HG03521 (cell line): ENCODE measurements around the gene CCDC159.
"Not testable (repeated sequence)": the region's sequence is repeated elsewhere in the genome, so short reads cannot be mapped to it uniquely, and the experiment has no call there.

Experiments used
- ATAC-seq: cut with Tn5 transposase; IDR thresholded peaks from one replicate; pipeline ENCODE4 v1.9.1; 2021; ENCODE audit warnings: mild to moderate bottlenecking, moderate library complexity; ENCODE audit not compliant: unreplicated experiment

The CCDC159 gene

DNA sequence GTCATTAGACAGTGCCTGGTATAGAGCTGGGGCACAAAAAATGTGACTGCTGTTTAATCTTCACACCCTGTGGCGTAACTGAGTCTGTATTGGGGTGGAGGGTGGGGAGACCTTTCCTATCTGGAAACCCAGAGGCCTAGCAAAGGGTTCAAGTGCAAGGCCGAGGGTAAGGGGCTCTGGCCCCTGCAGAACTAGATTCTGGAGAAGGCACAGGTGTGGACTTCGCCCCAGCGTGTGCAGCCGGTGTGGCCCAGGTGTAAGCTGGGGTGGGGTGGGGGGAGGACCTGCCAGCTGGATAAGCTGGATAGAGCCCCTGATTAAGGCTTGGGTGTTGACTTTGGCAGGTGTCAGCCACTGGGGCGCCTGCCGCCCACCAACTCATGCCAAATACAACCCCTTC lies 8.2 kb upstream of the CCDC159 start:
- ATAC-seq: no peak

- no peak for ATAC-seq
These were observed 7.6 kb upstream of the CCDC159 start for GRCh38 chr19:11338569-11339253.

- ATAC-seq: peak; percentile 71
These were observed 6.8 kb upstream of the CCDC159 start, which contains the start of gene RAB3D for GRCh38 chr19:11339254-11340098. RAB3D (minus strand) TSS chr19:11339657; CDS start chr19:11337399, 2,258 bp downstream.

DNA sequence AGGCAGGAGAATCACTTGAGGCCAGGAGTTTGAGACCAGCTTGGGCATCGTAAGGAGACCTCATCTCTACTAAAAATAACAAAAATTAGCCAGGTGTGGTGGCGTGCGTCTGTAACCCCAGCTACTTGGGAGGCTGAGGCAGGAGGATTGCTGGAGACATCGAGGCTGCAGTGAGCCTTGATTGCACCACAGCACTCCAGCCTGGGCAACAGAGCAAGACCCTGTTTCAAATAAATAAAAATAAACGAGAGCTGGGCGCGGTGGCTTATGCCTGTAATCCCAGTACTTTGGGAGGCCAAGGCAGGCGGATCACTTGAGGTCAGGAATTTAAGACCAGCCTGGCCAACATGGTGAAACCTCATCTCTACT lies 6.2 kb upstream of the CCDC159 start:
- ATAC-seq: not testable (repeated sequence)

DNA sequence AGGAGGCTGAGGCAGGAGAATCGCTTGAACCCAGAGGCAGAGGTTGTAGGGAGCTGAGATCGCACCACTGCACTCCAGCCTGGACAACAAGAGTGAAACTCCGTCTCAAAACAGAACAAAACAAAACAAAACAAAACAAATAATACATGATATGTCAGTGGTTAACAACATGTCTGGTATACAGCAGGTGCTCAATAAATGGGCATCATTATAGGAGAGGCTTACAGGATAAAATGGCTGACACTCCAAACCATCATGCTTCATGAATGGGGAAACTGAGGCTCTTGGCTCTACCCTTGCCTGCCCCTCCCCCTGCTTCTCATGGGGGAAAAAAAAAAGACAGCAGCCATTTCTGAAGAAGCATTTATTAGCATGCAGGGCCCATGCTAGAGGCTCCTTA lies 3.9 kb upstream of the CCDC159 start:
- no peak for ATAC-seq

DNA sequence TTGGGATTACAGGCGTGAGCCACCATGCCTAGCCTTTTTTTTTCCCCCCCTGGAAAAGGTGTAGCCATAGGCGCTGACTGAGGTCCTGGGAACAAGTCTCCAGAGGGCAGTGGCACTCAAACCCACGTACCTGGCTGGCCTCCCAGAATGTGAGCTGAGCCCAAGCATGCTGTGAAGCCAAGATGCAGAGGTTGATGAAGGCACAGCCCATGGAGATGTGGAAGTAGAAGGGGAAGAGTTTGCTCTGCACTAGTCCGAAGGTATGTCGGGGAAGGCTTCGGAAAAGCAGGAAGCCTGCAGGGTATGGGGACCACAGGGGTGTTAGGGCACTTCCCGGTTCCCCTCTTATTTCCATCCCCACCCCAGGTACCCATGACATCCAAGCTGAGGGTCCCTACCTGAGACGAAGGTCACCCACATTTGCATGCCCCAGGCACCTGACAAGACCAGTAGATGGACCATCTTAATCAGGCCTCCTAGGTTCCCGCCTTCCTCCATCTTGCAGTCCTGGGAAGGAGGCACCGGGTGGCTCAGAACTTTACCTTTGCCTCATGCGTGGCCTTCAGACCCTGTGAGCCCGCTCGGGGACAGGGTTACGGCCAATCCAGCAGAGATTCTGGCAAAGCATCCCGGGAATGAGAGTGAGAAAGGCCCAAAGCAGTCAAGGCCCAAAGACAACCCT lies 1.1 kb upstream of the CCDC159 start:
- no peak for ATAC-seq

DNA sequence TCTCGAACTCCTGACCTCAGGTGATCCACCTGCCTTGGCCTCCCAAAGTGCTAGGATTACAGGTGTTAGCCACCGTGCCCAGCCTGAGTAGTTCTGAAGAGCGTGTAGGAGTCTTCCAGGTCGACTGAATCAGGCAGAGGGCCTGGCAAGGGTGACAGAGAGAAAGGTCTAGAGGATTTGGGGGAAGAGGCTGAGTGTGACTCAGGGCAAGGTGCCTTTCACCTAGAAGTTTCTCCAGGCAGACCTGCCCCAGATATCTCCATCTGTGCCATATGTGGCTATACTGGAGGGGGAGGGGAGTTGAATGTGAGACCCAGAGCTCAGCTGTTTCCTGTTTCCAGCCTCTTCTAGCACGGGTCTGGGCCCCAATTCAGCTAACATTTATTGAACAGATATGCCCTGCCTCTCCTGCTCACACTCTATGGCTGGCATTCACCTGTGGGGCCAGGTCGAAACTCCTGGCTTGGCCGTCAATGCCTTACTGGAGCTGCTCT lies 1.3 kb downstream of the CCDC159 start:
- no peak for ATAC-seq

DNA sequence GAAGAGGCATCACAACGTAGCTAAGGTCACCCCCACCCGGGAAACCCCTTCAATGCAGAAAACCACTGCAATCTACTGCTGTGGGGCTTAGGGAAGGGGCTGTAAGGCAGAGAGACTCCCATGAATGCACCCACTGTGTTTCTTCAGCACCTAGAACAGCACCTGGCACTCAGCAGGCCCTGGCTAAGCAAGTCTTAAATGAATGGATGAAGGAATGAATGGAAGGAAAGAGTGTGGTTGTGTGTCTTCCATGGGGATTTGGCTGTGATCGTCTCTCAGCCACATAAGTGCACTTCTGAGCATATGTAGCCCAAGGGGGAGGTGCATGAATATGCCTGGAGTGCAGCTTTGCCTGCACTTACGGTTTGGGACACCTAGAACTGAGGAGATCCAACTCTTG lies 2.9 kb downstream of the CCDC159 start:
- no peak for ATAC-seq

GRCh38 chr19:11354102-11354501 lies 7.8 kb downstream of the CCDC159 start:
- ATAC-seq: not testable (repeated sequence)

- no peak for ATAC-seq
These were observed 9.1 kb downstream of the CCDC159 start, which contains the start of gene PLPPR2 for GRCh38 chr19:11355160-11356073. PLPPR2 (plus strand) TSS chr19:11355432; CDS start chr19:11357674, 2,242 bp downstream.

DNA sequence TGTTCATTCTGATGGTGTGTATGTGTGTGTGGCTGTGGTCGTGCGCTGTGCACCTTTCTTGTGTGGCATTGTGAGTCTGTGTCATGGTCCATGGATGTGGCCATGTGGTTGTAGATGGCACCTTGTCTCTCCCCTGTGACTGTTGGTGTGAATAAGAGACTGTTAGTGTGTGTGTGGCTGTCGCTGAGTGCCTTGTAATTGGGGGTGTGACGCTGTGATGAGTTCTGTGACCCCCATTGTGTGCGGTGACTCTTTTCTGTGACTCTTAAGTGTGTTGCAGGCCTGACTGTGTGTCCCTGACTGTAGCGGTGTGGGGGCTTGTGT lies 9.7 kb downstream of the CCDC159 start:
- no peak for ATAC-seq

GRCh38 chr19:11356676-11357550 lies 10.6 kb downstream of the CCDC159 start:
- ATAC-seq: no peak

- ATAC-seq: no peak
These were observed 13.1 kb downstream of the CCDC159 start for GRCh38 chr19:11359421-11359820.

DNA sequence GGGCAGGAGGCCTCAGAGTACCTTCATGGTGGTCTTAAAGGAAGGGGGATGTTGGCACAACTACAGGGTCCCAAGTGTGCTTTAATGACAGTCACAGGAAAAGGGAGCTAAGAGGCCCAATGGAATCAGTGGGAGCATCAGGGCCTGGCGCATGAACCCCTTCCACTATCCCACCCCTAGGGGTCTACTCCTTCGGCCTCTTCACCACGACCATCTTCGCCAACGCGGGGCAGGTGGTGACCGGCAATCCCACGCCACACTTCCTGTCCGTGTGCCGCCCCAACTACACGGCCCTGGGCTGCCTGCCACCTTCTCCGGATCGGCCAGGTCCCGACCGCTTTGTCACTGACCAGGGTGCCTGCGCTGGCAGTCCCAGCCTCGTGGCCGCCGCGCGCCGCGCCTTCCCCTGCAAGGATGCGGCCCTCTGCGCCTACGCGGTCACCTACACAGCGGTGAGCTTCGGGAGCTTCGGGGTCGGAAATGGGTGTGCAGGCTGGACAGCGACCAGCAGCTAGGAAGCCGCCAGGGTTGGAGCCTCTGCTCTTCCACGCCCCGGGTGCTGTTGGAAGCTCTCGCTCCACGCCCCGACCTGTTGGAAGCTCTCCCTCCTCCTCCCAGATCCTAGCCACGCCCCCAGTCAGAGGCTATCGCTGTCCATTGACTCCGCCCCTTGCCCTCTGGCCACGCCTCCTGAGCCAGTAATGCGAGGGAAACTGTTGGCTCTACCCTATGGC lies 14.9 kb downstream of the CCDC159 start:
- ATAC-seq: no peak

- no peak for ATAC-seq
These were observed 15.7 kb downstream of the CCDC159 start for GRCh38 chr19:11361771-11362731.

GRCh38 chr19:11363881-11364280 lies 17.6 kb downstream of the CCDC159 start:
- ATAC-seq: no peak

GRCh38 chr19:11364296-11364904 lies 18.1 kb downstream of the CCDC159 start:
- no peak for ATAC-seq
